Sigmoid colon (tissue), 7 donors: ENCODE results near the gene C1QL1. TPM values are rescaled to one million over a fixed set of nuclear protein-coding genes. Genes with fewer than 3 reads are reported as not detected.
A peak's percentile ranks its signal among the peaks of the same experiment; 100 is the strongest.

Source experiments
- DNase-seq: peaks from one replicate; pipeline ENCODE4 v3.0.0-alpha.2; 2019
- H3K27ac ChIP-seq, 4 donors: fragments of 200-600 bp; sonication (generic); one replicate each; pipeline ENCODE4 v1.5.1; 2016 to 2019; ENCODE audit warnings: mild to moderate bottlenecking in 1 of 4
- H3K27me3 ChIP-seq, 3 donors: fragments of 200-600 bp; sonication (generic); one replicate each; pipeline ENCODE4 v1.5.1; 2019; ENCODE audit warnings: mild to moderate bottlenecking in 1 of 3
- H3K36me3 ChIP-seq, 4 donors: fragments of 200-600 bp; sonication (generic); one replicate each; pipeline ENCODE4 v1.5.1; 2016 to 2019
- H3K4me1 ChIP-seq, 4 donors: fragments of 200-600 bp; sonication (generic); one replicate each; pipeline ENCODE4 v1.5.1; 2017 to 2019
- H3K4me3 ChIP-seq, 4 donors: fragments of 200-600 bp; sonication (generic); one replicate each; pipeline ENCODE4 v1.5.1; 2017 to 2019; ENCODE audit warnings: mild to moderate bottlenecking in 2 of 4, moderate library complexity in 1 of 4
- H3K9me3 ChIP-seq, 4 donors: fragments of 200-600 bp in 3 of 4; sonication (generic) in 3 of 4; one replicate each; pipeline versions ENCODE4 v1.5.1 to v1.6.1; 2013 to 2019
- EP300 ChIP-seq, 4 donors: sonication (generic); formaldehyde crosslinking; IDR thresholded peaks; one replicate each; pipeline ENCODE4 v1.6.1; 2017; ENCODE audit warnings: antibody characterized with exemption in 4 of 4
- POLR2A ChIP-seq, 2 donors: fragments of 450-650 bp; IDR thresholded peaks; one replicate each; pipeline ENCODE4 v1.6.1; 2016; ENCODE audit warnings: antibody characterized with exemption in 2 of 2, mild to moderate bottlenecking in 2 of 2, moderate library complexity in 2 of 2
- POLR2AphosphoS5 ChIP-seq, 4 donors: sonication (generic); formaldehyde crosslinking; IDR thresholded peaks; one replicate each; pipeline ENCODE4 v1.6.1; 2017; ENCODE audit warnings: antibody characterized with exemption in 4 of 4
- WGBS, 2 donors: extraction: QIAGEN DNeasy Blood & Tissue Kit; methylation state at CpG; one replicate each; pipeline ENCODE4 v1.1.7; 2013; 5-methylcytosine and 5-hydroxymethylcytosine counted together
- intact Hi-C: fragments of 100-400 bp; cut with DNase I; formaldehyde crosslinking; loops from one replicate; pipeline ENCODE4 v1.15.1; 2023
- polyA plus RNA-seq, 3 donors: library from polyadenylated mRNA; stranded (reverse); fragments of 200-250 nt; gene quantifications; one replicate each; pipeline ENCODE4 v1.2.3, GENCODE V29; 2013
- total RNA-seq, 4 donors: library from RNA; depleted of rRNA; stranded (reverse); fragments of >200 nt; gene quantifications; one replicate each; pipeline ENCODE4 v1.1.0, GENCODE V29; 2016
- TF ChIP-seq, protein P1 (sequence below), 4 experiments: fragments of 450-650 bp in 3 of 4; fragments of 200-600 bp in 1 of 4; IDR thresholded peaks; one replicate each; pipeline ENCODE4 v1.5.1; 2016 to 2019; ENCODE audit warnings: antibody characterized with exemption in 4 of 4, mild to moderate bottlenecking in 3 of 4, moderate library complexity in 2 of 4
- donor health status: healthy with polysubstance abuse.
- donor health status: Bipolar disorder and iron deficiency.
- donor health status: healthy.

Gene C1QL1
- total and polyA plus RNA-seq, 7 donors = 0.41 to 4.3 (median 1.5) TPM; not detected in 1

DNA sequence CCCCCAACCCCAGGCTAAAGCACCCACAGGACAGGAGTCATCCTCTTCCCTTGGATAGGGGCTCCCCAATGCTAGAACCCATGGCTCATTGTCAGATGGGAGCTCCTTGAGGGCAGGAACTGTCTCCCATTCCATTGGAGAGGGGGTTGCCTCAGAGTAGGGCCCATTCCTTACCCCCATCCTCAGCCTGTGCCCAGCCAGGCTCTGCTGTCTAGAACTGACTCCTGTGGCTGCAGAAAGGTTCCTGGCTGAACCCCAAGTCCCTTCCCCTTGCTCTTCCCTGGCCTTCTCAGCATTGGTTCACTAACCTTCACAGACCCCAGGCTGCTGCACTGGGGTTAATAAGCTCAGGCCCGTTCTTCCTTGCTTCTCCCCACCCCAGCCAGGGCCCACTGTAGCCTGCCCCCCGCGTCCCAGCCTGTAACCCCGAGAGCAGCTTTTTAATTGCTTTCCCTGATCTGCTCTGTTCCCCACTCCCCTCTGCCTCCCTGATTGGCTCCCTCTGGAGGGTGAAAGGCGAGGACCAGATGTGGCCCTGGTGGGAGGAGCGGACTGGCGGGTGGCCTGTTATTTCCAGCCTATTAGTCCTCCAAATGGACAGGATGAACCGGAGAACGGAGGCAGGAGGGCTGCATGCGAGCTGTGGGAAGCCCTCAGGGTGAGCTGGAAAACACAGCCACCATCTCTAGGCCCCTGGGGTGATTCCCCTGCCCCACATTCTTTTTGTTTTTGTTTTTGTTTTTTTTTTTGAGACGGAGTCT, 46.8 kb downstream of the C1QL1 start:
- H3K9me3 ChIP-seq = no peaks in the 10 kb centered on the region
- H3K4me3 ChIP-seq = no peak overlapping the region
- peaks cover 0 to 19% (median 16%) of the 10 kb centered on the region in 4 donors for H3K4me1 ChIP-seq
- 72 to 78% methylated on average over 11 of the region's 11 CpGs for WGBS, 2 donors
- peak; percentile 57 for DNase-seq
- no peak overlapping the region for H3K27ac ChIP-seq
- no peaks in the 10 kb centered on the region for H3K36me3 ChIP-seq
- H3K27me3 ChIP-seq = no peaks in the 10 kb centered on the region
- intact Hi-C loops = loop anchor here (2.0 to 5.0 kb wide), 3 partner anchors 25 to 839 kb away; partner anchors contain the start of genes KIF18B and PLCD3
- no peak for TF ChIP-seq EP300 (IDR thresholded peaks at IDR 0.05)
- TF ChIP-seq, protein P1, sequence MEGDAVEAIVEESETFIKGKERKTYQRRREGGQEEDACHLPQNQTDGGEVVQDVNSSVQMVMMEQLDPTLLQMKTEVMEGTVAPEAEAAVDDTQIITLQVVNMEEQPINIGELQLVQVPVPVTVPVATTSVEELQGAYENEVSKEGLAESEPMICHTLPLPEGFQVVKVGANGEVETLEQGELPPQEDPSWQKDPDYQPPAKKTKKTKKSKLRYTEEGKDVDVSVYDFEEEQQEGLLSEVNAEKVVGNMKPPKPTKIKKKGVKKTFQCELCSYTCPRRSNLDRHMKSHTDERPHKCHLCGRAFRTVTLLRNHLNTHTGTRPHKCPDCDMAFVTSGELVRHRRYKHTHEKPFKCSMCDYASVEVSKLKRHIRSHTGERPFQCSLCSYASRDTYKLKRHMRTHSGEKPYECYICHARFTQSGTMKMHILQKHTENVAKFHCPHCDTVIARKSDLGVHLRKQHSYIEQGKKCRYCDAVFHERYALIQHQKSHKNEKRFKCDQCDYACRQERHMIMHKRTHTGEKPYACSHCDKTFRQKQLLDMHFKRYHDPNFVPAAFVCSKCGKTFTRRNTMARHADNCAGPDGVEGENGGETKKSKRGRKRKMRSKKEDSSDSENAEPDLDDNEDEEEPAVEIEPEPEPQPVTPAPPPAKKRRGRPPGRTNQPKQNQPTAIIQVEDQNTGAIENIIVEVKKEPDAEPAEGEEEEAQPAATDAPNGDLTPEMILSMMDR (IDR thresholded peaks at IDR 0.05) = no peak

GRCh38 chr17:44920565-44920940, 47.5 kb downstream of the C1QL1 start:
- no peak overlapping the region for H3K27ac ChIP-seq
- no peaks in the 10 kb centered on the region for H3K36me3 ChIP-seq
- H3K4me1 ChIP-seq = peaks cover 0 to 23% (median 20%) of the 10 kb centered on the region in 4 donors
- TF ChIP-seq EP300 (IDR thresholded peaks at IDR 0.05) (no peak), POLR2AphosphoS5 (IDR thresholded peaks at IDR 0.05) (no peak), POLR2A (IDR thresholded peaks at IDR 0.05) (no peak)
- TF ChIP-seq, protein P1 (IDR thresholded peaks at IDR 0.05) = no peak
- intact Hi-C loops = loop anchor here (1.0 to 5.0 kb wide), 5 partner anchors 26 to 838 kb away; partner anchors contain the start of genes KIF18B and PLCD3
- H3K9me3 ChIP-seq = no peaks in the 10 kb centered on the region
- DNase-seq = peak; percentile 55
- WGBS, 2 donors = 70 to 83% methylated on average over 7 of the region's 7 CpGs
- H3K27me3 ChIP-seq = no peaks in the 10 kb centered on the region
- no peak overlapping the region for H3K4me3 ChIP-seq

DNA sequence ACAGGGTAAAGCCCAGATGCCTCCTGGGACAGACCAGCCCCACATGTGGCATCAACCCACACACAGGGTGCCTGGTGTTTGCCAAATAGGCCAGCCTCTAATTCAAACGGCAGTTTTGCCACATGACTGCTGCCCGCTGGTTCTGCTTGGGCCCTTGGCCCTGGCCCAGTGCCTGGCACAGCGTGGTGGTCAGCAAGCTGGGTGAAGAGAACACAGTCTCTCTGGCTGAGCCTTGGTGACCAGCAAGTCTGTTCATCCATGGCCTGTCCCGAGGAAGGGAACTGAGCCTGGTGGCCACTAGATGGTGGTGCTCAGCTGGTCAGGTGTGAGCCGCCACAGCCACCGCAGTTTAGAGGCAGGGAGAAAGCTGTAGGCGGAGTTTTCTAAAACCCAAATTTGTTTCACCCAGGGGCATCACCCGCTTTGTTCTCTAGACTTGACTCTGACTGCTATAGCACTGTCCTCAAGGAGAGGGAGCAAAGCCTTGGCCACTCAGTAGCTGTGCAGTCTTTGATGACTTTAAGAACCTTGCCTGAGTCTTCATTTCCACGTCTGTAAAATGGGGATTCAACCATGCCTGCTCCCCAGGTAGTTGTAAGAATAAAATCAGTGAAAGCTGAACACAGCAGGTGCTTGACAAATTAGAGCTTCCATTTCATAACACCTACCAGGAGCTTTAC, 48.1 kb downstream of the C1QL1 start:
- H3K27ac ChIP-seq = no peak overlapping the region
- H3K9me3 ChIP-seq = no peaks in the 10 kb centered on the region
- intact Hi-C loops = loop anchor here (1.0 to 10.0 kb wide), 6 partner anchors 27 to 838 kb away; partner anchors contain the start of genes KIF18B and PLCD3
- 9 to 20% methylated on average over 9 of the region's 9 CpGs for WGBS, 2 donors
- no peaks in the 10 kb centered on the region for H3K27me3 ChIP-seq
- no peak overlapping the region for H3K4me3 ChIP-seq
- no peaks in the 10 kb centered on the region for H3K36me3 ChIP-seq
- peaks cover 0 to 23% (median 20%) of the 10 kb centered on the region in 4 donors for H3K4me1 ChIP-seq
- TF ChIP-seq EP300 (IDR thresholded peaks at IDR 0.05) (no peak), POLR2AphosphoS5 (IDR thresholded peaks at IDR 0.05) (no peak), POLR2A (IDR thresholded peaks at IDR 0.05) (no peak)
- TF ChIP-seq, protein P1 (IDR thresholded peaks at IDR 0.05) = peak; percentile 79 to 91 (median 89)
- peak; percentile 94 for DNase-seq

GRCh38 chr17:44919411-44919810, 48.7 kb downstream of the C1QL1 start:
- TF ChIP-seq, protein P1 (IDR thresholded peaks at IDR 0.05) = no peak
- TF ChIP-seq EP300 (IDR thresholded peaks at IDR 0.05) (no peak), POLR2AphosphoS5 (IDR thresholded peaks at IDR 0.05) (no peak), POLR2A (IDR thresholded peaks at IDR 0.05) (no peak)
- H3K4me3 ChIP-seq = no peak overlapping the region
- H3K27me3 ChIP-seq = no peaks in the 10 kb centered on the region
- 57 to 75% methylated on average over 2 of the region's 2 CpGs for WGBS, 2 donors
- peaks cover 0 to 23% (median 20%) of the 10 kb centered on the region in 4 donors for H3K4me1 ChIP-seq
- no peaks in the 10 kb centered on the region for H3K9me3 ChIP-seq
- intact Hi-C loops = loop anchor here (10.0 kb wide), 1 partner anchor 275 kb away; no protein-coding TSS in a partner anchor
- no peaks in the 10 kb centered on the region for H3K36me3 ChIP-seq
- no peak overlapping the region for H3K27ac ChIP-seq
- DNase-seq = no peak
